ENCODE results near the gene EIF4E1B. TPM values are rescaled to one million over a fixed set of nuclear protein-coding genes. Genes with fewer than 3 reads are reported as not detected.

The EIF4E1B gene
- total RNA-seq, 2 donors from 2014 or later = not detected

GRCh38 chr5:176624142-176624541, 6.3 kb upstream of the EIF4E1B start:
- DNase-seq (ENCODE audit: low spot score) = no peak
- intact Hi-C loops (cut with DNase I) = no loop called here

GRCh38 chr5:176624938-176625337, 5.5 kb upstream of the EIF4E1B start:
- no peak for DNase-seq (ENCODE audit: low spot score)
- intact Hi-C loops (cut with DNase I) = loop anchor here in 1 of 2 donors (5.0 kb wide), 1 partner anchor 73 kb away; no protein-coding TSS in a partner anchor

GRCh38 chr5:176625512-176625911, 5.0 kb upstream of the EIF4E1B start:
- intact Hi-C loops (cut with DNase I) = loop anchor here in 1 of 2 donors (5.0 kb wide), 1 partner anchor 73 kb away; no protein-coding TSS in a partner anchor
- no peak for DNase-seq (ENCODE audit: low spot score)

- intact Hi-C loops (cut with DNase I) = loop anchor here in 1 of 2 donors (5.0 kb wide), 1 partner anchor 74 kb away; no protein-coding TSS in a partner anchor
- no peak for DNase-seq (ENCODE audit: low spot score)
Observed at GRCh38 chr5:176625966-176626875, 4.3 kb upstream of the EIF4E1B start.

- DNase-seq (ENCODE audit: low spot score) = no peak
- intact Hi-C loops (cut with DNase I) = loop anchor here in 1 of 2 donors (5.0 kb wide), 1 partner anchor 75 kb away; no protein-coding TSS in a partner anchor
Observed at GRCh38 chr5:176626876-176627236, 3.6 kb upstream of the EIF4E1B start.

- intact Hi-C loops (cut with DNase I) = loop anchor here in 1 of 2 donors (5.0 kb wide), 1 partner anchor 75 kb away; no protein-coding TSS in a partner anchor
- no peak for DNase-seq (ENCODE audit: low spot score)
Observed at GRCh38 chr5:176627582-176627981, 2.9 kb upstream of the EIF4E1B start.

- no peak for DNase-seq (ENCODE audit: low spot score)
- intact Hi-C loops (cut with DNase I) = loop anchor here in 1 of 2 donors (5.0 kb wide), 1 partner anchor 76 kb away; no protein-coding TSS in a partner anchor
Observed at GRCh38 chr5:176628406-176629228, 1.9 kb upstream of the EIF4E1B start.

GRCh38 chr5:176629317-176629852, 1.1 kb upstream of the EIF4E1B start:
- no peak for DNase-seq (ENCODE audit: low spot score)
- intact Hi-C loops (cut with DNase I) = loop anchor here in 1 of 2 donors (5.0 kb wide), 1 partner anchor 77 kb away; no protein-coding TSS in a partner anchor

- DNase-seq (ENCODE audit: low spot score) = no peak
- intact Hi-C loops (cut with DNase I) = no loop called here
Observed at GRCh38 chr5:176630681-176631222, 277 bp downstream of the EIF4E1B start.

GRCh38 chr5:176631383-176632200, 1.1 kb downstream of the EIF4E1B start:
- no peak for DNase-seq (ENCODE audit: low spot score)
- intact Hi-C loops (cut with DNase I) = no loop called here

- intact Hi-C loops (cut with DNase I) = no loop called here
- DNase-seq (ENCODE audit: low spot score) = no peak
Observed at GRCh38 chr5:176632745-176633144, 2.3 kb downstream of the EIF4E1B start.

GRCh38 chr5:176633598-176633997, 3.1 kb downstream of the EIF4E1B start:
- intact Hi-C loops (cut with DNase I) = no loop called here
- no peak for DNase-seq (ENCODE audit: low spot score)

- no peak for DNase-seq (ENCODE audit: low spot score)
- intact Hi-C loops (cut with DNase I) = no loop called here
Observed at GRCh38 chr5:176636426-176636825, 6.0 kb downstream of the EIF4E1B start.

- intact Hi-C loops (cut with DNase I) = no loop called here
- no peak for DNase-seq (ENCODE audit: low spot score)
Observed at GRCh38 chr5:176637556-176637955, 7.1 kb downstream of the EIF4E1B start.

- no peak for DNase-seq (ENCODE audit: low spot score)
- intact Hi-C loops (cut with DNase I) = no loop called here
Observed at GRCh38 chr5:176638437-176638836, 8.0 kb downstream of the EIF4E1B start.

- DNase-seq (ENCODE audit: low spot score) = no peak
- intact Hi-C loops (cut with DNase I) = no loop called here
Observed at GRCh38 chr5:176639208-176639607, 8.7 kb downstream of the EIF4E1B start.

- intact Hi-C loops (cut with DNase I) = no loop called here
- DNase-seq (ENCODE audit: low spot score) = no peak
Observed at GRCh38 chr5:176639981-176640380, 9.5 kb downstream of the EIF4E1B start.

- no peak for DNase-seq (ENCODE audit: low spot score)
- intact Hi-C loops (cut with DNase I) = no loop called here
Observed at GRCh38 chr5:176640616-176641015, 10.1 kb downstream of the EIF4E1B start.

All from posterior vena cava (tissue), 2 donors.